SK-N-SH treated with all-trans-retinoic acid at 6 μM for 48 hours (cell line): Measurements from ENCODE around the gene VAT1.

Experiments
- ATAC-seq: fragments of 200-7000 bp; cut with Tn5 transposase; 3 replicates; pipeline ENCODE4 v1.9.1; 2020; ENCODE audit warnings: mild to moderate bottlenecking, moderate library complexity
- ARNTL ChIP-seq: fragments of 450-650 bp; formaldehyde crosslinking; IDR thresholded peaks from 2 replicates; pipeline ENCODE4 v1.5.0; 2020; ENCODE audit warnings: low read depth, mild to moderate bottlenecking, moderate library complexity, borderline replicate concordance
- BACH2 ChIP-seq: fragments of 250-450 bp; sonication (Bioruptor Pico); IDR thresholded peaks from 2 replicates; pipeline ENCODE4 v1.9.0; 2021; ENCODE audit warnings: mild to moderate bottlenecking, borderline replicate concordance
- CSDC2 ChIP-seq: fragments of 250-450 bp; sonication (Bioruptor Pico); IDR thresholded peaks from 2 replicates; pipeline ENCODE4 v1.5.0; 2020; ENCODE audit warnings: mild to moderate bottlenecking, moderate library complexity
- ESRRG ChIP-seq: fragments of 250-450 bp; sonication (Bioruptor Pico); IDR thresholded peaks from 2 replicates; pipeline ENCODE4 v1.6.1; 2021; ENCODE audit warnings: mild to moderate bottlenecking
- GLIS3 ChIP-seq: fragments of 250-450 bp; sonication (Bioruptor Pico); IDR thresholded peaks from 2 replicates; pipeline ENCODE4 v1.5.0; 2020; ENCODE audit warnings: mild to moderate bottlenecking, moderate library complexity
- ISL1 ChIP-seq: fragments of 250-450 bp; sonication (Bioruptor Pico); IDR thresholded peaks from 2 replicates; pipeline ENCODE4 v2.1.2; 2022; ENCODE audit warnings: mild to moderate bottlenecking, moderate library complexity
- PPARA ChIP-seq: fragments of 250-450 bp; sonication (Bioruptor Pico); IDR thresholded peaks from 2 replicates; pipeline ENCODE4 v1.5.0; 2020; ENCODE audit warnings: mild to moderate bottlenecking, borderline replicate concordance
- RARB ChIP-seq: fragments of 250-450 bp; sonication (Bioruptor Pico); IDR thresholded peaks from 2 replicates; pipeline ENCODE4 v1.8.0; 2021; ENCODE audit warnings: mild to moderate bottlenecking, moderate library complexity
- TCF4 ChIP-seq: fragments of 250-450 bp; sonication (Bioruptor Pico); IDR thresholded peaks from 2 replicates; pipeline ENCODE4 v1.8.0; 2021; ENCODE audit warnings: mild to moderate bottlenecking, moderate library complexity, borderline replicate concordance
- TOX ChIP-seq: fragments of 250-450 bp; sonication (Bioruptor Pico); IDR thresholded peaks from 2 replicates; pipeline ENCODE4 v1.8.0; 2021; ENCODE audit warnings: mild to moderate bottlenecking, moderate library complexity, borderline replicate concordance
- TSHZ2 ChIP-seq: fragments of 250-450 bp; sonication (Bioruptor Pico); IDR thresholded peaks from 2 replicates; pipeline ENCODE4 v1.5.0; 2020; ENCODE audit warnings: mild to moderate bottlenecking, moderate library complexity
- ZFP3 ChIP-seq: fragments of 250-450 bp; sonication (Bioruptor Pico); IDR thresholded peaks from 2 replicates; pipeline ENCODE4 v1.5.0; 2020; ENCODE audit warnings: mild to moderate bottlenecking, moderate library complexity
- ZFP30 ChIP-seq: fragments of 450-650 bp; formaldehyde crosslinking; IDR thresholded peaks from 2 replicates; pipeline ENCODE4 v1.5.0; 2022; ENCODE audit warnings: mild to moderate bottlenecking, moderate library complexity
- ZNF565 ChIP-seq: fragments of 450-650 bp; formaldehyde crosslinking; conservative IDR thresholded peaks from 2 replicates; pipeline ENCODE4 v1.5.0; 2020; ENCODE audit warnings: low read depth, mild to moderate bottlenecking, moderate library complexity
- ZNF70 ChIP-seq: fragments of 450-650 bp; formaldehyde crosslinking; IDR thresholded peaks from 2 replicates; pipeline ENCODE4 v1.5.0; 2020; ENCODE audit warnings: mild to moderate bottlenecking, moderate library complexity
- ZNF8 ChIP-seq: fragments of 450-650 bp; formaldehyde crosslinking; IDR thresholded peaks from 2 replicates; pipeline ENCODE4 v1.5.0; 2020; ENCODE audit warnings: mild to moderate bottlenecking, moderate library complexity
- TF ChIP-seq, protein P1 (sequence below): fragments of 250-450 bp; sonication (Bioruptor Pico); IDR thresholded peaks from 2 replicates; pipeline ENCODE4 v1.5.1; 2020; ENCODE audit warnings: low read depth, mild to moderate bottlenecking, moderate library complexity
- TF ChIP-seq, protein P2 (sequence below): fragments of 250-450 bp; sonication (Bioruptor Pico); IDR thresholded peaks from 2 replicates; pipeline ENCODE4 v1.8.0; 2020; ENCODE audit warnings: mild to moderate bottlenecking, moderate library complexity, borderline replicate concordance
- TF ChIP-seq, protein P3 (sequence below): fragments of 250-450 bp; sonication (Bioruptor Pico); IDR thresholded peaks from 2 replicates; pipeline ENCODE4 v1.5.1; 2021; ENCODE audit warnings: mild to moderate bottlenecking, moderate library complexity

Gene VAT1

GRCh38 chr17:42992872-42993271 lies 29.3 kb downstream of the VAT1 start (continued):
- TF ChIP-seq, protein P1, sequence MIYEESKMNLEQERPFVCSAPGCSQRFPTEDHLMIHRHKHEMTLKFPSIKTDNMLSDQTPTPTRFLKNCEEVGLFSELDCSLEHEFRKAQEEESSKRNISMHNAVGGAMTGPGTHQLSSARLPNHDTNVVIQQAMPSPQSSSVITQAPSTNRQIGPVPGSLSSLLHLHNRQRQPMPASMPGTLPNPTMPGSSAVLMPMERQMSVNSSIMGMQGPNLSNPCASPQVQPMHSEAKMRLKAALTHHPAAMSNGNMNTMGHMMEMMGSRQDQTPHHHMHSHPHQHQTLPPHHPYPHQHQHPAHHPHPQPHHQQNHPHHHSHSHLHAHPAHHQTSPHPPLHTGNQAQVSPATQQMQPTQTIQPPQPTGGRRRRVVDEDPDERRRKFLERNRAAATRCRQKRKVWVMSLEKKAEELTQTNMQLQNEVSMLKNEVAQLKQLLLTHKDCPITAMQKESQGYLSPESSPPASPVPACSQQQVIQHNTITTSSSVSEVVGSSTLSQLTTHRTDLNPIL: no peak
- TF ChIP-seq, all 23 proteins: peak for 0

DNA sequence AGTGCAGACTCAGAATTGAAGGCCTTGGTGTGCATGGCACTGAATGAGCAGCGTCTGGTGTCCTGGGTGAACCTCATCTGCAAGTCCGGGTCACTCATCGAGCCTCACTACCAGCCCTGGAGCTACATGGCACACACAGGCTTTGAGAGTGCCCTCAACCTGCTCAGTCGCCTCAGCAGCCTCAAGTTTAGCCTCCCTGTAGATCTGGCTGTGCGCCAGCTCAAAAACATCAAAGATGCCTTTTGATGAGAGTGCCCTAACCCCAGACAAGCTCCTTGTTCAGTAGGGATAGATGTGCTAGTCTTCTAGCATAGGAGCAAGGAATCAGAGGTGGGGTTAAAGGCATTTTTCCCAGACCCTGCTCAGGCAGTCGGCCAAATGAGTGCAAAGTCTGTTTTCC lies 30.7 kb downstream of the VAT1 start:
- TF ChIP-seq ZNF565 (CRISPR knock-in tag): no peak
- no peak for TF ChIP-seq CSDC2
- TF ChIP-seq BACH2: no peak
- TF ChIP-seq, protein P2, sequence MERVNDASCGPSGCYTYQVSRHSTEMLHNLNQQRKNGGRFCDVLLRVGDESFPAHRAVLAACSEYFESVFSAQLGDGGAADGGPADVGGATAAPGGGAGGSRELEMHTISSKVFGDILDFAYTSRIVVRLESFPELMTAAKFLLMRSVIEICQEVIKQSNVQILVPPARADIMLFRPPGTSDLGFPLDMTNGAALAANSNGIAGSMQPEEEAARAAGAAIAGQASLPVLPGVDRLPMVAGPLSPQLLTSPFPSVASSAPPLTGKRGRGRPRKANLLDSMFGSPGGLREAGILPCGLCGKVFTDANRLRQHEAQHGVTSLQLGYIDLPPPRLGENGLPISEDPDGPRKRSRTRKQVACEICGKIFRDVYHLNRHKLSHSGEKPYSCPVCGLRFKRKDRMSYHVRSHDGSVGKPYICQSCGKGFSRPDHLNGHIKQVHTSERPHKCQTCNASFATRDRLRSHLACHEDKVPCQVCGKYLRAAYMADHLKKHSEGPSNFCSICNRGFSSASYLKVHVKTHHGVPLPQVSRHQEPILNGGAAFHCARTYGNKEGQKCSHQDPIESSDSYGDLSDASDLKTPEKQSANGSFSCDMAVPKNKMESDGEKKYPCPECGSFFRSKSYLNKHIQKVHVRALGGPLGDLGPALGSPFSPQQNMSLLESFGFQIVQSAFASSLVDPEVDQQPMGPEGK (CRISPR knock-in tag): no peak
- TF ChIP-seq ARNTL (CRISPR knock-in tag): no peak
- no peak for TF ChIP-seq TSHZ2 (CRISPR knock-in tag)
- no peak for TF ChIP-seq ISL1 (CRISPR knock-in tag)
- TF ChIP-seq ESRRG (CRISPR knock-in tag): no peak
- TF ChIP-seq, protein P1: no peak
- TF ChIP-seq, protein P3, sequence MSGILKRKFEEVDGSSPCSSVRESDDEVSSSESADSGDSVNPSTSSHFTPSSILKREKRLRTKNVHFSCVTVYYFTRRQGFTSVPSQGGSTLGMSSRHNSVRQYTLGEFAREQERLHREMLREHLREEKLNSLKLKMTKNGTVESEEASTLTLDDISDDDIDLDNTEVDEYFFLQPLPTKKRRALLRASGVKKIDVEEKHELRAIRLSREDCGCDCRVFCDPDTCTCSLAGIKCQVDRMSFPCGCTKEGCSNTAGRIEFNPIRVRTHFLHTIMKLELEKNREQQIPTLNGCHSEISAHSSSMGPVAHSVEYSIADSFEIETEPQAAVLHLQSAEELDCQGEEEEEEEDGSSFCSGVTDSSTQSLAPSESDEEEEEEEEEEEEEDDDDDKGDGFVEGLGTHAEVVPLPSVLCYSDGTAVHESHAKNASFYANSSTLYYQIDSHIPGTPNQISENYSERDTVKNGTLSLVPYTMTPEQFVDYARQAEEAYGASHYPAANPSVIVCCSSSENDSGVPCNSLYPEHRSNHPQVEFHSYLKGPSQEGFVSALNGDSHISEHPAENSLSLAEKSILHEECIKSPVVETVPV (CRISPR knock-in tag): no peak
- no peak for TF ChIP-seq TOX
- ATAC-seq: no peak

DNA sequence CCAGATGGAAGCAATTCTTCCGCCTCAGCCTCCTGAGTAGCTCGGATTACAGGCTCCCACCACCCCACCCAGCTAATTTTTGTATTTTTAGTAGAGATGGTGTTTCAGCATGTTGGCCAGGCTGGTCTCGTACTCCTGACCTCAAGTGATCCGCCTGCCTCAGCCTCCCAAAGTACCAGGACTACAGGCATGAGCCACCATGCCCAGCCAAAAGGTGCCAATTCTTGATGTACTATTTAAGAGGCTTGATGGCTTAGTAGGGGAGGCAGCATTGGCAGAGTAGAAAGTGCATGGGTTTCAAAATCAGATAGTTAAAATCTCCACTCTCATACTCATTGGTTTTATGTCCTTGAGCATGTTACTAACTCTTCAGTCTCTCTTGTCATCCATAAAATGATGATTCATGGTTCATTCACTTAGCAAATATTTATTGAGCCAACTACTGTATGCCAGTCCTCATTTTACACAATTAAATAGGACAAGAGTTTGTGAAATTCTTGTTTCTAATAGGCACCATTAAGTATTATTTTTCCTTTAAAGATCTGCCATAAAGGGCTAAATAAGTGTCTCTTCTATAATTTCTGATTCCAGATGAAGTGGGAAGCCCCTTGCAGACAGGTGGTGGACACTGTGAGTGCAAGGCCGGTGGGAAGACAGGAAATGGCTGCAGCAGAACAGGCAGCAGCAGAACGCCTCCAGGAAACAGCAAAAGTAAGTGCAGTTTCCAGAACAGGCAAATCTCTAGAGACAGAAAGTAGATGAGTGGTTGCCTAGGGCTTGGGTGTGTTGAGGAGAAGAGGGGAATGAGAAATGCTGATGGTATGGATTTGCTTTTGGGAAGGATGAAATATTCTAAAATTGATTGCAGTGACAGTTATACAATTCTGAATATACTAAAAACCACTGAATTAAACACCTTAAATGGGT lies 32.2 kb downstream of the VAT1 start:
- TF ChIP-seq ZNF565 (CRISPR knock-in tag): no peak
- no peak for TF ChIP-seq PPARA (CRISPR knock-in tag)
- no peak for TF ChIP-seq GLIS3
- TF ChIP-seq TCF4: no peak
- TF ChIP-seq ISL1 (CRISPR knock-in tag): no peak
- TF ChIP-seq ZFP3: no peak
- no peak for TF ChIP-seq ZFP30 (CRISPR knock-in tag)
- no peak for TF ChIP-seq BACH2
- no peak for TF ChIP-seq RARB (CRISPR knock-in tag)
- TF ChIP-seq ZNF8 (CRISPR knock-in tag): no peak
- TF ChIP-seq, protein P2 (CRISPR knock-in tag): no peak
- TF ChIP-seq ZNF70 (CRISPR knock-in tag): no peak
- no peak for TF ChIP-seq TOX
- no peak for TF ChIP-seq ARNTL (CRISPR knock-in tag)
- no peak for TF ChIP-seq ESRRG (CRISPR knock-in tag)
- no peak for ATAC-seq
